SK-N-MC (cell line): ENCODE data around the gene LHFPL3.

Source experiments
- EZH2 ChIP-seq: fragments of 200-600 bp; sonication (generic); IDR thresholded peaks from one replicate; pipeline ENCODE4 v1.6.1; 2017; ENCODE audit warnings: antibody characterized with exemption
- POLR2AphosphoS5 ChIP-seq: IDR thresholded peaks from 2 replicates; pipeline ENCODE4 v1.6.1; 2012; ENCODE audit warnings: mild to moderate bottlenecking, low read depth, low read length, borderline replicate concordance

DNA sequence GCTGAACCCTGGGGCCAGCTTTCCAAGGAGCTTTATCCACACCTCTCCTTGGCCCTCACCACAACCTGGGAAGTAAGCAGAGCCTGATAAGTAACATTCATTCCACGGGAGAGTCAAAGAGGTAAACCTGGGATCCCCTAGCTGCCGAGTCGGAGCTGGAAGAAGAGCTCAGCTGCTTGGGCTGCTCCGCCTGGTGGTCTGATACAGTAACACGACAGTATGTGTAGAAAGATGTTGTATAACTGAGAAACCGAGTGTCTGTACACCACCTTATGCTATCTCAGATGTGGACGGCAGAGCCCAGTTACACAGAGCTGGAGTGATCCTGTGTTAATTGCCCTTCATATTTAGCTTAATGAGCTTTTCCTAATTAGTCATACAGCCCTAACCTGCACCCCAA lies 534.3 kb downstream of the LHFPL3 start:
- no peak for TF ChIP-seq EZH2
- TF ChIP-seq POLR2AphosphoS5 = no peak
